ENCODE results near the gene TMEM141. TPM values are rescaled to one million over a fixed set of nuclear protein-coding genes. Genes with fewer than 3 reads are reported as not detected.

The TMEM141 gene
- total RNA-seq, 1 donor from 2014 or later: 27.8 TPM

Small RNAs within 50 kb of the gene (microRNA-seq; reads per million reads assigned to microRNA genes)
- gene MIR4292 (not detected), gene MIR6722 (not detected)

Other genes starting within 250 kb of the TMEM141 start
- gene NOTCH1, start 245.3 kb upstream of the TMEM141 start, total RNA-seq: 99.0 and 99.7 TPM in 2 replicates
- gene EGFL7, start 128.4 kb upstream of the TMEM141 start, total RNA-seq: 14.1 and 16.8 TPM in 2 replicates
- 18.4 and 19.0 TPM in 2 replicates for gene AGPAT2, start 103.9 kb upstream of the TMEM141 start, total RNA-seq
- 46.3 and 49.2 TPM in 2 replicates for gene DIPK1B, start 78.8 kb upstream of the TMEM141 start, total RNA-seq
- gene LCN10, start 48.4 kb upstream of the TMEM141 start, total RNA-seq: not detected in 2 replicates
- gene LCN6, start 42.8 kb upstream of the TMEM141 start, total RNA-seq: not detected in 2 replicates
- gene LCN8, start 33.1 kb upstream of the TMEM141 start, total RNA-seq: not detected in 2 replicates
- gene LCN15, start 26.8 kb upstream of the TMEM141 start, total RNA-seq: not detected in 2 replicates
- gene CCDC183, start 5.0 kb downstream of the TMEM141 start, total RNA-seq: 0.93 and 1.4 TPM in 2 replicates
- gene RABL6, start 16.6 kb downstream of the TMEM141 start, total RNA-seq: 191 and 198 TPM in 2 replicates
- gene AJM1, start 51.1 kb downstream of the TMEM141 start, total RNA-seq: 2.8 and 3.3 TPM in 2 replicates
- 170 and 175 TPM in 2 replicates for gene PHPT1, start 58.1 kb downstream of the TMEM141 start, total RNA-seq
- gene MAMDC4, start 61.0 kb downstream of the TMEM141 start, total RNA-seq: 19.3 and 20.6 TPM in 2 replicates
- 338 and 339 TPM in 2 replicates for gene EDF1, start 75.0 kb downstream of the TMEM141 start, total RNA-seq
- gene TRAF2, start 95.2 kb downstream of the TMEM141 start, total RNA-seq: 30.1 and 34.4 TPM in 2 replicates
- gene FBXW5, start 153.4 kb downstream of the TMEM141 start, total RNA-seq: 81.2 and 83.9 TPM in 2 replicates
- 0.59 and 0.98 TPM in 2 replicates for gene C8G, start 153.9 kb downstream of the TMEM141 start, total RNA-seq
- 0.50 and 1.1 TPM in 2 replicates for gene LCN12, start 160.9 kb downstream of the TMEM141 start, total RNA-seq
- gene PTGDS, start 186.2 kb downstream of the TMEM141 start, total RNA-seq: not detected in 2 replicates
- gene LCNL1, start 191.6 kb downstream of the TMEM141 start, total RNA-seq: not detected in 2 replicates
- 82.6 and 84.9 TPM in 2 replicates for gene PAXX, start 201.1 kb downstream of the TMEM141 start, total RNA-seq
- not detected in 2 replicates for gene CLIC3, start 205.2 kb downstream of the TMEM141 start, total RNA-seq
- gene ABCA2, start 236.9 kb downstream of the TMEM141 start, total RNA-seq: 31.7 and 37.1 TPM in 2 replicates
- 0.14 TPM in 1 of 2 replicates, not detected in the other for gene FUT7, start 240.7 kb downstream of the TMEM141 start, total RNA-seq

All from neural crest cell (in vitro differentiated cells).